ENCODE measurements around the gene UBE2Q2.
"Not testable (repeated sequence)": the region's sequence is repeated elsewhere in the genome, so short reads cannot be mapped to it uniquely, and the experiment has no call there.

The UBE2Q2 gene

GRCh38 chr15:75843678-75844581 is 683 bp downstream of the UBE2Q2 start:
- peaks cover 8% of the 10 kb centered on the region for H3K4me1 ChIP-seq
- DNase-seq: peak; percentile 54
- no peaks in the 10 kb centered on the region for H3K9me3 ChIP-seq
- peak overlapping the region; percentile 92 for H3K4me3 ChIP-seq (ENCODE audit: low read depth, low read length)
- H3K36me3 ChIP-seq: no peaks in the 10 kb centered on the region
- no peaks in the 10 kb centered on the region; the same call in 1 of the 2 replicates for H3K27me3 ChIP-seq
- TF ChIP-seq CTCF (IDR thresholded peaks at IDR 0.05; ENCODE audit: low read depth, low read length): no peak

DNA sequence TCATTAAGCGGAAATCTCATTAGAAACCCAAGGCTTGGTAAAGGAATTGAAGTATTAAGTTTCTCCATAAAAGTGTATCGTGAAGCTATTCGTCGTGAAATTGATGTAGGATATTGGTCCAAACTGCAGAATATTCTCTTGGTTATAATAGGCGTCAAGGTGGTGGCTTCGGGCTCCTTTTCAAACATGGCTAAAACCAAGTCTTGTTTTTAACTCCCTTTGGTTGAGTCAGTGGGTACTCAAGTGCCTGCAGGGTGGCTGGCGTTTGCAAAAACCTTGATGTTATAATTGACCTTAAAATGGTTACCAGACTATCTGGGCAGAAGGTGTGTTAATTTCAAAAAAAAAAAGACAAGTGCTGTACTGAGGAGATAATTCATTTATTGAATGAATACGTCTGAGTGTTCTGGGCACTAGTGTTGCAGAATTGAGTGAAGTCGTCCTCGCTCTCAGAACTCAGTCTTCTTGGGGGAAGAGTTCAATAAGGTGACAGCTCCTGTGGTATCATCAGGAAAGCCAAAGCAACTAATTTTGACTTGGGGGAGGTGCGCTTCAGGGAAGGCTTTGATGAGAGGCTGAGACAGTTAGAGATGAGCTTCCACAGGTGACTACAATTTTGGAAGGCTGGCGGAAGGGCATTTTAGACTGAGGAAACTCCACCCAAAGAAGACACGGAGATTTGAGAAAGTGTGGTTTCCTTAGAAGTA is 1.5 kb downstream of the UBE2Q2 start:
- peaks cover 8% of the 10 kb centered on the region for H3K4me1 ChIP-seq
- DNase-seq: no peak
- no peaks in the 10 kb centered on the region for H3K36me3 ChIP-seq
- no peaks in the 10 kb centered on the region; the same call in 1 of the 2 replicates for H3K27me3 ChIP-seq
- TF ChIP-seq CTCF (IDR thresholded peaks at IDR 0.05; ENCODE audit: low read depth, low read length): no peak
- H3K4me3 ChIP-seq (ENCODE audit: low read depth, low read length): peak overlapping the region; percentile 92
- no peaks in the 10 kb centered on the region for H3K9me3 ChIP-seq

DNA sequence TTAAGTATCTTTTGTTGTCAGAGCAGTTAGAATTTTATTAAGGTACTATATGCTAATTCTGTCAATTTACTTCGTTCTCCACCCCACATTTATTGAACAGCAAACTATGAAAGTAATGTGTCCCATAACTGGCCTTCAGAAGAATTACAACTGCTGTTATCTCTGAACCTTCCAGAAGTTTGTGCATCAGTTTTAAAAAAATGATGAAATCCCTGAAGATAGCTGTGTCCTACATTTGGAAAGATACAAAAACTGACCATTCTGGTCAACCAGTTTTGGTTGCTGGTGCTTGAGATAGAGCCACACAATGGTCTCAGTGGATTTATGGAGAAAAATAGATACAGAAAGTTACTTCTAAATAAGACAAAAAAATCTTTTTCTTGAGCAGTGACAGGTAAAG is 5.9 kb downstream of the UBE2Q2 start:
- no peak for TF ChIP-seq CTCF (IDR thresholded peaks at IDR 0.05; ENCODE audit: low read depth, low read length)
- no peaks in the 10 kb centered on the region for H3K27me3 ChIP-seq

GRCh38 chr15:75850708-75851107 is 7.5 kb downstream of the UBE2Q2 start:
- no peak for TF ChIP-seq CTCF (IDR thresholded peaks at IDR 0.05; ENCODE audit: low read depth, low read length)
- Histone ChIP-seq H3K27me3 (no peaks in the 10 kb centered on the region), H3K9me3 (no peaks in the 10 kb centered on the region; the same call in 1 of the 2 replicates)

More for the DNA sequence above, 5.9 kb downstream of the UBE2Q2 start:
- H3K9me3 ChIP-seq: no peaks in the 10 kb centered on the region; the same call in 1 of the 2 replicates
- H3K4me3 ChIP-seq (ENCODE audit: low read depth, low read length): no peak overlapping the region
- no peak for DNase-seq
- no peaks in the 10 kb centered on the region for H3K36me3 ChIP-seq
- H3K4me1 ChIP-seq: peaks cover 8% of the 10 kb centered on the region

DNA sequence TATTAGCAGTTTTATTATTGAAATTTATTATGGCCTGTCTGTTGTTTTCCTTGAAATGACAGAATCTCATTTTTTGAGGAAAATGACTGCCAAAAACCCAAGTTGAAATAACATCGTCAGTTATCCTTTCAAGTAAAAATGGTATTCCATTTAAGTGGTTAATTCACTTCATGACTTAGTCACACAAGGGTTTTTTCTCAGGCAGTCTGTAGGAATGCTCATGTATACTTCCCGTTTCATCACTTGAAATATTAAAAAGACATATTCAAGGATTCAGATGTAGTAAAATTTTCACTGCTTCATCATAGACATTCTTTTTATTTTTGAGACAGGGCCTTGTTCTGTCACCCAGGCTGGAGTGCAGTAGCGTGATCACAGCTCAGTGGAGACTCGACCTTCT is 8.3 kb downstream of the UBE2Q2 start:
- H3K9me3 ChIP-seq; DNase-seq; H3K27me3 ChIP-seq; H3K4me3 ChIP-seq (ENCODE audit: low read depth, low read length); H3K36me3 ChIP-seq; H3K4me1 ChIP-seq: not testable (repeated sequence)

More at GRCh38 chr15:75850708-75851107, 7.5 kb downstream of the UBE2Q2 start:
- Histone ChIP-seq H3K4me1 (peaks cover 3% of the 10 kb centered on the region), H3K36me3 (peaks cover 3% of the 10 kb centered on the region; the same call in 1 of the 2 replicates), H3K4me3 (ENCODE audit: low read depth, low read length) (no peak overlapping the region)
- DNase-seq: no peak

DNA sequence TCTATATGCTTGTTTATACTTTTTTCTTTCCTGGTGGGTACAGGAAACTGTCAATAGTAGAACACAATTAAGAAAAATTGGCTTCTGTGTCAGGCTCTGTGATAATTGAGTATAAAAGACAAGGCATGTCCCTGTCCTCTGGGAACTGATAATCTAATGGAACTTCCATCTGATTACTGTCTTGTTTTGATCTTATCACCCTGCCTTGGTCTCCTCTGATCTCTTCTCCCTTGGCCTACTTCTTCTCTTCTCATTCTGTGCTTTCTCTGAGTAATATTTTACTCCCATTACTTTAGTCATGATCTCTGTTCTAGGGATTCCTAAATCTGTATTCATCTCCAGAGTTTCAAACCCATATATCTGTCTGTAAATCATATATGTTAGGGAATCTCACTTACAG is 14.6 kb downstream of the UBE2Q2 start:
- no peak for TF ChIP-seq CTCF (IDR thresholded peaks at IDR 0.05; ENCODE audit: low read depth, low read length)
- Histone ChIP-seq H3K9me3 (no peaks in the 10 kb centered on the region; the same call in 1 of the 2 replicates), H3K4me3 (ENCODE audit: low read depth, low read length) (no peak overlapping the region), H3K27me3 (no peaks in the 10 kb centered on the region), H3K36me3 (peaks cover 3% of the 10 kb centered on the region; the same call in 1 of the 2 replicates), H3K4me1 (no peaks in the 10 kb centered on the region)
- no peak for DNase-seq
